ENCODE data around the gene UFD1. TPM values are rescaled to one million over a fixed set of nuclear protein-coding genes. Genes with fewer than 3 reads are reported as not detected.

UFD1 gene
- total and polyA plus RNA-seq, 9 of the 15 experiments (the other 6 are each of a cell fraction or from before 2014, with no cell fraction given), result 238 to 645 (median 363) TPM

- TF ChIP-seq ILK (tag; IDR thresholded peaks at IDR 0.05; ENCODE audit: borderline replicate concordance, low read depth), result no peak
- 0 out of 2 replicates have a peak, but pooled peaks have one; percentile 45 for TF ChIP-seq TAF7 (tag; IDR thresholded peaks at IDR 0.05)
- TF ChIP-seq CBX8 (IDR thresholded peaks at IDR 0.05; ENCODE audit: borderline replicate concordance, extremely low read depth, low read depth, low read length, poor library complexity, severe bottlenecking), result no peak
- TF ChIP-seq ZZZ3 (IDR thresholded peaks at IDR 0.05), result no peak
- no peak for TF ChIP-seq NUFIP1 (IDR thresholded peaks at IDR 0.05; ENCODE audit: partially characterized antibody)
- TF ChIP-seq RBM17 (IDR thresholded peaks at IDR 0.05; ENCODE audit: borderline replicate concordance, low read depth, low read length), result no peak
- peak; percentile 93 for TF ChIP-seq MAFF (IDR thresholded peaks at IDR 0.05; ENCODE audit: low read length)
- no peak for TF ChIP-seq DLX4 (CRISPR knock-in tag; IDR thresholded peaks at IDR 0.05)
- TF ChIP-seq ZBTB43 (CRISPR knock-in tag; IDR thresholded peaks at IDR 0.05), result no peak
- TF ChIP-seq ZNF512 (tag; IDR thresholded peaks at IDR 0.05), result no peak
- TF ChIP-seq ZNF609 (CRISPR knock-in tag; IDR thresholded peaks at IDR 0.05; ENCODE audit: borderline replicate concordance), result no peak
- TF ChIP-seq SMAD4 (CRISPR knock-in tag; conservative IDR thresholded peaks at IDR 0.05), result peak; percentile 99; the same call in 1 of the 2 replicates
- peak in 1 of 2 experiments; percentile 34; a peak in 2 of 4 replicates for TF ChIP-seq SRF (CRISPR knock-in tag; IDR thresholded peaks at IDR 0.05)
- no peak for TF ChIP-seq ZNF586 (CRISPR knock-in tag; conservative IDR thresholded peaks at IDR 0.05)
- no peak for TF ChIP-seq ZFP1 (CRISPR knock-in tag; IDR thresholded peaks at IDR 0.05)
- TF ChIP-seq TEAD2 (tag; IDR thresholded peaks at IDR 0.05), result no peak
- peak; percentile 68 for TF ChIP-seq PRPF4 (IDR thresholded peaks at IDR 0.05; ENCODE audit: insufficient read depth, low read depth, low read length, poor library complexity, severe bottlenecking)
- no peak for TF ChIP-seq FOXO4 (CRISPR knock-in tag; IDR thresholded peaks at IDR 0.05)
Measured at GRCh38 chr22:19478901-19479354, at the start of gene UFD1 (continued).
